ENCODE data around the gene FOXQ1.

FOXQ1 gene

DNA sequence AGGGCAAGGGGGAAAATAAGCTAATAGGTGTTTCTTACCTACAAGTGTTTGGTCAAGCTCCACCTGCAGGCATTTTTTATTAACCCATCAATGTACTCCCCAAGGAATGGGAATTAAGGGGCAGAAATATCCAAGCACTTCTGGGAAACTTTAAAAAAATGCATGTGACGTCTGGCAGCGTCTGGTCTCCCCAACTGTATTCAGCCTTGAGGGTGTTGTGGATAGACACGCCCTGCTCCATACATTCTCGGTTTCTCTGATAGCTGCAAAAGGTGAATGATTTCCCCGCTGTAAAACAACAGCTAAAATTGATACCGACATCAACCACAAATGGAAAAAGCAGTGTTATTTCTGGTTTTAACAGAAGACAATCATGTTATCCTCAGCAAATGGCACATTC, 2.5 kb upstream of the FOXQ1 start:
- no peak for DNase-seq (ENCODE audit: extremely low read depth, low read depth)
- TF ChIP-seq, protein P1, sequence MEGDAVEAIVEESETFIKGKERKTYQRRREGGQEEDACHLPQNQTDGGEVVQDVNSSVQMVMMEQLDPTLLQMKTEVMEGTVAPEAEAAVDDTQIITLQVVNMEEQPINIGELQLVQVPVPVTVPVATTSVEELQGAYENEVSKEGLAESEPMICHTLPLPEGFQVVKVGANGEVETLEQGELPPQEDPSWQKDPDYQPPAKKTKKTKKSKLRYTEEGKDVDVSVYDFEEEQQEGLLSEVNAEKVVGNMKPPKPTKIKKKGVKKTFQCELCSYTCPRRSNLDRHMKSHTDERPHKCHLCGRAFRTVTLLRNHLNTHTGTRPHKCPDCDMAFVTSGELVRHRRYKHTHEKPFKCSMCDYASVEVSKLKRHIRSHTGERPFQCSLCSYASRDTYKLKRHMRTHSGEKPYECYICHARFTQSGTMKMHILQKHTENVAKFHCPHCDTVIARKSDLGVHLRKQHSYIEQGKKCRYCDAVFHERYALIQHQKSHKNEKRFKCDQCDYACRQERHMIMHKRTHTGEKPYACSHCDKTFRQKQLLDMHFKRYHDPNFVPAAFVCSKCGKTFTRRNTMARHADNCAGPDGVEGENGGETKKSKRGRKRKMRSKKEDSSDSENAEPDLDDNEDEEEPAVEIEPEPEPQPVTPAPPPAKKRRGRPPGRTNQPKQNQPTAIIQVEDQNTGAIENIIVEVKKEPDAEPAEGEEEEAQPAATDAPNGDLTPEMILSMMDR (IDR thresholded peaks at IDR 0.05; ENCODE audit: low read depth, low read length): no peak

DNA sequence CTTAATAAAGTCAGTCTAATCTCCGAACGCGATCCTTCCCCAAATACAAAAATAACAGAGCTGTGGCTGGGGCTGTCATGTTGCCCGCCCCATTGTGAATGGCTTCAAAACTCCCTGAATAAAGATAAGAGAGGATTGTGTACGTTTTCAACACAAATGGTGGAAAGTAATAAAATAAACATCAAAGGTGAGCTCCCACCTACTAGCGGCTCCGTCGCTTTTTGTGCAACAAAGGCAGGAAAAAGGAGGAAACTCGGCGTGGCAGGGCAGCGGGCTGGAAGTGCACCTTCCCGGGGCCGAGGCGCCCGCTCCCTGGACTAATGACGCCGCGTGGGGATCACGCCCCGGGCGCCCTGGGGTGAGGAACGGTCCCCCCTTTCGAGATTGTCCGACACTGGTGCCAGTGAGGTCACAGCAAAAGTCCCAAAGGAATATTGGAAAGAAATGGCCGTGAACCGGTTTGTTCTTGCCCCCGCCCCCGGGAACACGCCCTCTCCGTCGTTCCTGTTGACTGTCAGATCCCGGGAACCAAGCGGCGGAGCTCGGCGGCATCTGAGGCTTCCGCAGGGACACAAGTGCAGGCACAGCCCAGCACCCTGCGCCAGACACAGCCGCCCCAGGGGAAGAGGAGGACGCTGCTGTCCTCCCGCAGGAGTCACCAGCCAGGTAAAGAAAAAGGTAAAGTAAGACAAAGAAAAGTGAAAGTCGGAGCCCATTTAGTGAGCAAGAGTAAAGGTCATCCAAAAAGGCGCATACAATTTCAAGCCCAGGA, 1.1 kb upstream of the FOXQ1 start:
- no peak for DNase-seq (ENCODE audit: extremely low read depth, low read depth)

DNA sequence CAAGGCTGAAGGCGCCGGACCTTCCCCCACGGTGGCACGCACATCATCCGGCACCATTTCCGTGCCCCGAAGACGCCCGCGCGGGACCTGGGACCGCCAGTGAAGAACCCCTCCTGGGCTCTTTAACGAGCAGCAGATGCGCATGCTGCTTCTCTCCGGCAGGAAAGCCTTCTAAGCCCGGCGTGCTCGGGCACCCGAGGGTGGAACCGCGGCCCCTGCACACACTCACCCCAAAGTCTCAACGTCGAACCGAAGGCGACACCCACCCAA, 240 bp downstream of the FOXQ1 start:
- TF ChIP-seq, protein P1 (IDR thresholded peaks at IDR 0.05; ENCODE audit: low read depth, low read length): no peak
- no peak for DNase-seq (ENCODE audit: extremely low read depth, low read depth)

More for the DNA sequence above, 1.1 kb upstream of the FOXQ1 start:
- TF ChIP-seq, protein P1 (IDR thresholded peaks at IDR 0.05; ENCODE audit: low read depth, low read length): no peak

GRCh38 chr6:1312473-1313367, 822 bp downstream of the FOXQ1 start:
- TF ChIP-seq, protein P1 (IDR thresholded peaks at IDR 0.05; ENCODE audit: low read depth, low read length): peak; percentile 9
- no peak for DNase-seq (ENCODE audit: extremely low read depth, low read depth)

- DNase-seq (ENCODE audit: extremely low read depth, low read depth): no peak
- TF ChIP-seq, protein P1 (IDR thresholded peaks at IDR 0.05; ENCODE audit: low read depth, low read length): no peak; the same call in 1 of the 2 replicates
These were observed 1.5 kb downstream of the FOXQ1 start for GRCh38 chr6:1313384-1313766.

DNA sequence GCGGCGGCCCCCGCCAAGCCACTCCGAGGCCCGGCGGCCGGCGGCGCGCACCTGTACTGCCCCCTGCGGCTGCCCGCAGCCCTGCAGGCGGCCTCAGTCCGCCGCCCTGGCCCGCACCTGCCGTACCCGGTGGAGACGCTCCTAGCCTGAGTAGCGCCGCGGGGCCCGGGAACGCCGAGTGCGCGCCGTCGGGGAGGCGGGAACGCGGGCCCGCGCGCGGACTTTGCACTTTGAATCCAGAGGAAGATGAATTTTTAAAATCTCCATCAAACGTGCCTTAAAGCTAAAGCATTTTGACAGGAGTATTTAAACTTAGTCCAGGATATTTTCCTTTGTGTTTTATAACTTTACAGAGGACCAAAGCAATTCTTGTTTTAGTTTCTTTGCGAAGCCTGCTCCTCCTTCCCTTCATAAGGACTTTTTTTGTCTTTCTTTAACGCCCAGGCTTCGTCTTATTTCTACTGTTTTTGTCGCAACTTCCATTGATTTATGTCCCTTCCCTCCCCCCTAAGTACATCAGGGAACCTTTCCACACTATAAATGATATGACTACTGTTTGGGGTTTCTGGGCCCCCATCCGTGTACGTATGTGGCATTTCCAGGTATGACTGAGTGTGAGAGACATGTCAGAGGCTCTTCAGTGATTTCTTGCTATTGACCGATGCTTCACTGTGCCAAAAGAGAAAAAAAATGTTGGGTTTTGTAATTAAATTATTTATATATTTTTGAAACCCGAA, 2.0 kb downstream of the FOXQ1 start:
- TF ChIP-seq, protein P1 (IDR thresholded peaks at IDR 0.05; ENCODE audit: low read depth, low read length): peak; percentile 22
- no peak for DNase-seq (ENCODE audit: extremely low read depth, low read depth)

Measured in AG09319 (cell line).